HEK293T (cell line): ENCODE data around the gene DES.
A peak's percentile ranks its signal among the peaks of the same experiment; 100 is the strongest.

Experiments used
- CTCF ChIA-PET: fragments of 350-600 bp; formaldehyde crosslinking; extraction: SDS; loops from one replicate; lab custom pipeline; 2021; ENCODE audit warnings: antibody characterized with exemption, inconsistent platforms; lab: Yijun Ruan, JAX
- POLR2A ChIA-PET: fragments of 350-600 bp; formaldehyde crosslinking; extraction: SDS; loops from one replicate; lab custom pipeline; 2020; ENCODE audit warnings: antibody characterized with exemption, inconsistent platforms; lab: Yijun Ruan, JAX
- DNase-seq: peaks from one replicate; pipeline ENCODE4 v3.0.0; 2012; ENCODE audit warnings: mixed read lengths; ENCODE audit errors: extremely low spot score
- ARNT ChIP-seq: fragments of 450-650 bp; IDR thresholded peaks from 2 replicates; pipeline ENCODE4 v1.6.1; 2017; ENCODE audit warnings: mild to moderate bottlenecking
- BHLHE40 ChIP-seq: fragments of 450-650 bp; IDR thresholded peaks from 2 replicates; pipeline ENCODE4 v1.6.1; 2016; ENCODE audit warnings: mild to moderate bottlenecking, moderate library complexity, borderline replicate concordance
- CTBP1 ChIP-seq: fragments of 450-650 bp; IDR thresholded peaks from 2 replicates; pipeline ENCODE4 v1.6.1; 2016; ENCODE audit warnings: borderline replicate concordance
- ELF4 ChIP-seq: fragments of 450-650 bp; IDR thresholded peaks from 2 replicates; pipeline ENCODE4 v1.6.1; 2017; ENCODE audit warnings: antibody characterized with exemption
- FOXA1 ChIP-seq: fragments of 450-650 bp; IDR thresholded peaks from 2 replicates; pipeline ENCODE4 v1.6.1; 2016; ENCODE audit warnings: mild to moderate bottlenecking
- FOXK2 ChIP-seq: fragments of 450-650 bp; IDR thresholded peaks from 2 replicates; pipeline ENCODE4 v1.6.1; 2016; ENCODE audit warnings: mild to moderate bottlenecking
- FOXM1 ChIP-seq: fragments of 450-650 bp; IDR thresholded peaks from 2 replicates; pipeline ENCODE4 v1.6.1; 2017; ENCODE audit warnings: mild to moderate bottlenecking, borderline replicate concordance
- HDGF ChIP-seq: fragments of 450-650 bp; IDR thresholded peaks from 2 replicates; pipeline ENCODE4 v1.6.1; 2017; ENCODE audit warnings: antibody characterized with exemption, borderline replicate concordance
- L3MBTL2 ChIP-seq: fragments of 450-650 bp; conservative IDR thresholded peaks from 2 replicates; pipeline ENCODE4 v1.6.1; 2016; ENCODE audit warnings: mild to moderate bottlenecking
- LEF1 ChIP-seq: fragments of 450-650 bp; IDR thresholded peaks from 2 replicates; pipeline ENCODE4 v1.6.1; 2017; ENCODE audit warnings: mild to moderate bottlenecking, borderline replicate concordance
- NFRKB ChIP-seq: fragments of 450-650 bp; IDR thresholded peaks from 2 replicates; pipeline ENCODE4 v1.6.1; 2016; ENCODE audit warnings: mild to moderate bottlenecking, moderate library complexity
- SP1 ChIP-seq: fragments of 450-650 bp; IDR thresholded peaks from 2 replicates; pipeline ENCODE4 v1.6.1; 2017
- SUZ12 ChIP-seq: fragments of 450-650 bp; IDR thresholded peaks from 2 replicates; pipeline ENCODE4 v1.6.1; 2016; ENCODE audit warnings: mild to moderate bottlenecking
- TARDBP ChIP-seq: fragments of 450-650 bp; IDR thresholded peaks from 2 replicates; pipeline ENCODE4 v1.6.1; 2016
- ZNF384 ChIP-seq: fragments of 450-650 bp; IDR thresholded peaks from 2 replicates; pipeline ENCODE4 v1.6.1; 2016
- TF ChIP-seq, protein P1 (sequence below): fragments of 450-650 bp; IDR thresholded peaks from 2 replicates; pipeline ENCODE4 v1.6.1; 2016

The DES gene

DNA sequence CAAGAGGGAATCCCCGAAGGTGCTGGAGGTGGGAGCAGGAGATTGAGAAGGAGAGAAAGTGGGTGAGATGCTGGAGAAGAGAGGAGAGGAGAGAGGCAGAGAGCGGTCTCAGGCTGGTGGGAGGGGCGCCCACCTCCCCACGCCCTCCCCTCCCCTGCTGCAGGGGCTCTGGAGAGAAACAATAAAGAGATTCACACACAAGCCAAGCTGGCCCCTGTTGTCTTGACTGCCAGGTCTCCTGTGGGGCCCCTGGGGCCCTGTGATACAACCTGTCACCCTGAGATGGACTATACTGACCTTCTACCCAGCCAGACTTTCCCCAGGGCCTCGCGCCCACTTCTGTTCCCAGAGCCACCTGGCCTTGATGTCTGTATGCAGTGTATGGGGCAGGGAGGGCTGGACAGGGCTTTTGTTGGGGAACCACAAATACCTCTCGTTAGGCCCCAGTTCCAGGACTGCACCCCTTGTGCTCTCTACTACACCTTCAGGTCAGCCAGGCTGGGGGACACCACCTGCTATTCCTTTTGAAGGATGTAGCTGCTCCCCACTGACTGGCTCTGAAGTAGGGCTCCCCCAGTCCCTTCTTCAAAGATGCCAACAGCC lies 8.5 kb downstream of the DES start:
- no peak for TF ChIP-seq CTBP1
- no peak for TF ChIP-seq HDGF
- TF ChIP-seq NFRKB = no peak
- TF ChIP-seq SUZ12 = no peak
- POLR2A ChIA-PET = interaction anchor here (0.7 kb wide), 1 partner anchor 22 kb away, joined by 3 read pairs; no protein-coding TSS in a partner anchor
- CTCF ChIA-PET = no interaction called here
- DNase-seq = no peak

DNA sequence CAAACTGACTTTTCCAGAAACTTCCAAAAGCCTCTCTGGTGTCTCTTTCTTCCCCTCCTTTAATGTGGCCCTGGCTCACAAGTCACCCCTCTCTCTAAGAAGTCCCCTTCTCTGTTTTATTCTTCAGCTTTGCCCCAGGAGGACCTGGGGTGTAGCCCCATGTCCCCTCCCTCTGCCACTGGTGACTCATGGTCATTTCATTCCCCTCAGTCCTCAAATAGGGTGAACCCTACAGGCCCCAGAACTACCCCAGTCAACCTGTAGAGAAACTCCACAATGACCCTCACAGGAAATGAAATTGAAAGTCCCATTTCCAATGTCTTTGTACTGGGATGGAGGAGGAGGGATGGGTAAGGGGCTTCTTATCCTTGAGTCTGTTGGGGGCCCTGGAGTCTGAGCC lies 10.3 kb downstream of the DES start:
- POLR2A ChIA-PET = no interaction called here

DNA sequence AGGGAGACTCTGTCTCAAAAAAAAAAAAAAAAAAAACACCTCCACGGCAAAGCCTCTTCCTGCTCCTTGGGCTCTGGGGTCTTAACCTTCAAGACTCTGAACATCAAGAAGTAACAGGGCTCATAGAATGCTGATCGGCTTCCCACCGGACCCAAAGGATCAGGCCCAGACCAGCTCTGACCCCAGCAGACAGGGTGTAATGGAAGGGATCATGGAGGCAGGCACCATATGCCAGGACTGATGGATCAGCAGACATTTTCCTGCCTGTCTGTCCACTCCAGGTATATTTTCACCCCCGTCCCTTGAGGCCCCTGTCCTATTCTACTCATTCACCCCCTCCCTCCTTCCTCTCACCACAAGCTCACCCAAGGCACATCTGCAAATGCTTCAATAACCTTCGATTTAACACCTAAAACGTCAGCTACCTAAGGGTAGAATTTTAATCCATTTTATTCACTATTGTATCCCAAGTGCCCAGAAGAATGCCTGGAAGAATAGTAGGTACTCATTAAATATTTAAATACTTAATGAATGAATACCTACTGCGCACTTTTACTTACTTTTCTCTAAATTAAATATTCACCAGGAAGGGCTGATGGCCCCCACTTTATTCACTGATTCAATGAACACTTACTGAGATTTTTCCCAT lies 11.9 kb downstream of the DES start:
- ChIA-PET POLR2A (no interaction called here), CTCF (interaction anchor here (0.6 to 2.0 kb wide), 5 partner anchors 23 to 161 kb away, joined by 3 to 10 read pairs (median 4); no protein-coding TSS in a partner anchor)
- DNase-seq = no peak
- TF ChIP-seq SUZ12 (no peak), BHLHE40 (no peak), CTBP1 (no peak), ZNF384 (no peak)

More for the DNA sequence above, 10.3 kb downstream of the DES start:
- no peak for DNase-seq
- TF ChIP-seq BHLHE40 (no peak), ELF4 (no peak), FOXM1 (no peak), ARNT (no peak), FOXA1 (no peak), TARDBP (no peak), FOXK2 (no peak), LEF1 (no peak), SP1 (no peak), CTBP1 (no peak), NFRKB (no peak), ZNF384 (no peak), HDGF (no peak), SUZ12 (no peak), L3MBTL2 (no peak)
- TF ChIP-seq, protein P1, sequence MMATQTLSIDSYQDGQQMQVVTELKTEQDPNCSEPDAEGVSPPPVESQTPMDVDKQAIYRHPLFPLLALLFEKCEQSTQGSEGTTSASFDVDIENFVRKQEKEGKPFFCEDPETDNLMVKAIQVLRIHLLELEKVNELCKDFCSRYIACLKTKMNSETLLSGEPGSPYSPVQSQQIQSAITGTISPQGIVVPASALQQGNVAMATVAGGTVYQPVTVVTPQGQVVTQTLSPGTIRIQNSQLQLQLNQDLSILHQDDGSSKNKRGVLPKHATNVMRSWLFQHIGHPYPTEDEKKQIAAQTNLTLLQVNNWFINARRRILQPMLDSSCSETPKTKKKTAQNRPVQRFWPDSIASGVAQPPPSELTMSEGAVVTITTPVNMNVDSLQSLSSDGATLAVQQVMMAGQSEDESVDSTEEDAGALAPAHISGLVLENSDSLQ = no peak
- CTCF ChIA-PET = interaction anchor here (0.8 kb wide), 1 partner anchor 13 kb away, joined by 4 read pairs; no protein-coding TSS in a partner anchor

DNA sequence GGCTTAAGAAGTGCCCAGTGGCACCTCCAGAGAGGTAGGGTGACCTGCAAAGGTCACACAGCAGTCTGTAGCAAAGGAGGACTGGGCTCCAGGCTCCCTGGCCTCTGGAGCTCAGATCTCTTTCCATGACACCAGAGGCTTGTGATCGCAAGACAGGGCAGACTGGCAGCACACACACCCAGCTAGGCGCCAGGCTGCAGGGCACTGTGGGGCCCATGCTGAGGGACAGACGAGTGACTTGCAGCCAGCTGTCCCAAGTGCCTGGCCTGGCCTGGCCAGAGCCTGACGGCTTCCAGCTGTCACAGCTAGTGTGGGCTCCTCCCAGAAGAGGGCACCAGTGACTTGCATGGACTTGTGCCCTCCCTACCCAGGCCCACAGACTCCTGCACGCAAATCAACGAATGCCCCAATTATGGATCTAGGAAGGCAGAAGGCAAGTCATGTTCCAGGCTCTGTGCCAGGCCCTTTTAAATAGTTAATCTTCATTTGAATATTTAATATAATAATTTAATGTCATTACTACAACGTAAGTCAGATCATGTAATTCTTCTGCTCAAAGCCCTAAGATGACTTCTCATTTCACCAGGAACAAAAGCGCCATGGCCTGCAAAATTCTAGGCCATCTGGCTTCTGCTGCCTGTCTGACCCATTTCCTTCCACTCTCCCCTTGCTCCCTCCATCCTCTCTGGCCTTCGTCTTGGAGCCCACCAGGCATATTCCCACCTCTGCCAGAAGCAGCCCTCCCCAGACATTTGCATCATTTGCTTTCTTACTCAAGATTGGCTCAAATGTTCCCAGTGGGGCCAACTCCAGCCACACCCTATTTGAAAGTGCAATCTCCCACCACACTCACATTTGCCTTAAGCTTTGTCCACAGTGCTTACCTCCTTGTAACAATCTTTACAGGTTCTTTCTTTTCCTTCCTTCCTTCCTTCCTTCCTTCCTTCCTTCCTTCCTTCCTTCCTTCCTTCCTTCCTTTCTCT lies 12.7 kb downstream of the DES start:
- TF ChIP-seq HDGF (no peak), LEF1 (no peak), ARNT (no peak), FOXK2 (no peak), FOXA1 (no peak), ZNF384 (no peak), L3MBTL2 (no peak), FOXM1 (no peak), CTBP1 (no peak), SUZ12 (no peak), TARDBP (no peak), SP1 (no peak), ELF4 (no peak), BHLHE40 (no peak), NFRKB (no peak)
- TF ChIP-seq, protein P1 = no peak
- no peak for DNase-seq
- ChIA-PET CTCF (interaction anchor here (0.8 to 2.0 kb wide), 4 partner anchors 22 to 99 kb away, joined by 3 to 10 read pairs (median 4); no protein-coding TSS in a partner anchor), POLR2A (no interaction called here)

DNA sequence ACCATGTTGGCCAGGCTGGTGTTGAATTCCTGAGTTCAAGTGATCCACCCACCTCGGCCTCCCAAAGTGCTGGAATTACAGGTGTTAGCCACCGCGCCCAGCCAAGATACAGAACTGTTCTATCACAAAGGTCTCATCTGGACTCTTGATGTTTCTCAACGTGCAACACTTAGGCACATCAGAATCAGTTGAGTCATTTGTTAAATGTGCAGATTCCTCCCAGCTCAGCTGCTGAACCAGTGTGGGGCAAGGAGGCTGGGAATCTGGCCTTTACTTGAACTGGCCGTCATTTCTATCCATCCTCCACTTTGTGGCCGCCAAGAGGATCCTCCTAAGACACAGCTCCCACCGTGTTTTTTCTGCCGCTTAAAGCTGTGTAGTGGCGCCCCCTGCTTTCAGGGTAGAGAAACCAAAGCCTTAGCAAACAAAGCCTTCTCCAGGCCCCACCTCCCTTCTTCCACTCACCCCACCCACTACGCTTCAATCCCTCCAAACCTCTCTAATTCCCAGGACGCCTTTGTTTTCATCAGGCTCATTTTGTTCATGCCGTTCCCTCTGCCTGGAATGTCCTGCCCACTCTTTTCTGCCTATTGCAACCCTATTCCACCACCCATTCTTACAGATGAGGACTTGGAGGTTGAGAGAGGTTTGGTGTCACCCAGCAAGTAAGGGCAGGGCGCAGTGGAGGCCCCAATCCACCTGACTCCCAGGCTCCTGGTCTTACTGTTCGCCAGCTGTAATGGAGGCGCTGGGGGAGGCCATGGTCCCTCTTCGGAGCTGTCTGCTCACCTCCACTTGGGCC lies 15.7 kb downstream of the DES start:
- CTCF ChIA-PET = interaction anchor here (0.6 to 1.1 kb wide), 5 partner anchors 11 to 42 kb away, joined by 3 to 9 read pairs (median 4); no protein-coding TSS in a partner anchor
- peak; percentile 73 for DNase-seq
- POLR2A ChIA-PET = interaction anchor here (0.7 to 1.3 kb wide), 2 partner anchors 8 to 45 kb away, joined by 3 to 4 read pairs; no protein-coding TSS in a partner anchor
- TF ChIP-seq SUZ12 (no peak), ARNT (no peak), FOXK2 (no peak), SP1 (no peak), BHLHE40 (no peak), L3MBTL2 (no peak), NFRKB (no peak), ELF4 (no peak), CTBP1 (no peak), FOXA1 (no peak), ZNF384 (no peak), LEF1 (no peak), FOXM1 (no peak)
- TF ChIP-seq, protein P1 = no peak
